Stimulated activated CD8-positive, alpha-beta memory T cell treated with anti-CD3 and anti-CD28 coated beads, Interleukin-4, amount 100 ng/mL, for 48 hours (primary cell): ENCODE results near the gene NEU4.

Experiments used
- DNase-seq: peaks from one replicate; pipeline ENCODE4 v3.0.0-alpha.2; 2020

NEU4 gene

GRCh38 chr2:241854342-241855244 lies 45.6 kb downstream of the NEU4 start:
- no peak for DNase-seq

GRCh38 chr2:241855245-241855887 lies 46.4 kb downstream of the NEU4 start:
- DNase-seq: no peak

- DNase-seq: no peak
These were observed 47.0 kb downstream of the NEU4 start for GRCh38 chr2:241855888-241856422.

- DNase-seq: no peak
These were observed 48.1 kb downstream of the NEU4 start for GRCh38 chr2:241857041-241857541.

- DNase-seq: no peak
These were observed 48.7 kb downstream of the NEU4 start for GRCh38 chr2:241857572-241858121.

GRCh38 chr2:241858206-241859016 lies 49.4 kb downstream of the NEU4 start, which contains the start of gene PDCD1:
Gene PDCD1 (minus strand): TSS chr2:241858894. CDS start chr2:241858838, 56 bp downstream.
- DNase-seq: peak; percentile 80

- no peak for DNase-seq
These were observed 50.0 kb downstream of the NEU4 start for GRCh38 chr2:241859017-241859435.

- DNase-seq: peak; percentile 81
These were observed 50.6 kb downstream of the NEU4 start for GRCh38 chr2:241859436-241860183.

- no peak for DNase-seq
These were observed 51.4 kb downstream of the NEU4 start for GRCh38 chr2:241860184-241861078.

- DNase-seq: no peak
These were observed 52.3 kb downstream of the NEU4 start for GRCh38 chr2:241861264-241861663.

GRCh38 chr2:241862093-241862492 lies 53.1 kb downstream of the NEU4 start:
- DNase-seq: no peak

- no peak for DNase-seq
These were observed 54.0 kb downstream of the NEU4 start for GRCh38 chr2:241862775-241863535.

- DNase-seq: peak; percentile 82
These were observed 54.6 kb downstream of the NEU4 start for GRCh38 chr2:241863536-241863954.

- DNase-seq: no peak
These were observed 55.3 kb downstream of the NEU4 start for GRCh38 chr2:241864168-241864849.

- no peak for DNase-seq
These were observed 55.8 kb downstream of the NEU4 start for GRCh38 chr2:241864850-241865213.

- no peak for DNase-seq
These were observed 56.5 kb downstream of the NEU4 start for GRCh38 chr2:241865416-241865956.

GRCh38 chr2:241865957-241866789 lies 57.2 kb downstream of the NEU4 start:
- DNase-seq: no peak
